Esophagus squamous epithelium (tissue), 4 donors: ENCODE data around the gene NUP133.

Experiments used
- POLR2A ChIP-seq, 4 donors: fragments of 450-650 bp; IDR thresholded peaks; one replicate each; pipeline ENCODE4 v1.6.1; 2017; ENCODE audit warnings: antibody characterized with exemption in 4 of 4, mild to moderate bottlenecking in 4 of 4, moderate library complexity in 3 of 4
- TF ChIP-seq, protein P1 (sequence below), 6 experiments: fragments of 450-650 bp in 4 of 6; fragments of 200-600 bp in 2 of 6; sonication (generic) in 2 of 6; IDR thresholded peaks; one replicate each; pipeline ENCODE4 v1.5.1; 2016 to 2019; ENCODE audit warnings: antibody characterized with exemption in 6 of 6, mild to moderate bottlenecking in 4 of 6, moderate library complexity in 4 of 6

DNA sequence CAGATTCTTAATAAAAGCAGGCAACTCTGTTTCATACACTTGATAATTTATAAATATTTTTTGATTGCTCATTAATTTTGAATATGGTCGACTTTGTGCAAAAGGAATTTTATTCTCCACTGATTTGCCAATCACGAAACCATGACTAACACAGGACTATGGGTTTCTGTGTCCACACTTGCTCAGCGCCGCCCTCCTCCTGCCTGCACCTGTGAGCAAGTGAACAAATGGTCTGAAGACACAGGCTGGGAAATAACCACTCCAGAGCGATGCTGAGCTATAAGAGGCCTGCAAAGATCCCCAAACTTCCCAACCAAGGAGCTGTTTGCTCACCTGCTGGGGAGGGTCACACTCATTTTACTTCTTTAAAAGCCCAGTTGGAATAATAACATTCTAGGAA, 30.8 kb upstream of the NUP133 start:
- TF ChIP-seq, protein P1, sequence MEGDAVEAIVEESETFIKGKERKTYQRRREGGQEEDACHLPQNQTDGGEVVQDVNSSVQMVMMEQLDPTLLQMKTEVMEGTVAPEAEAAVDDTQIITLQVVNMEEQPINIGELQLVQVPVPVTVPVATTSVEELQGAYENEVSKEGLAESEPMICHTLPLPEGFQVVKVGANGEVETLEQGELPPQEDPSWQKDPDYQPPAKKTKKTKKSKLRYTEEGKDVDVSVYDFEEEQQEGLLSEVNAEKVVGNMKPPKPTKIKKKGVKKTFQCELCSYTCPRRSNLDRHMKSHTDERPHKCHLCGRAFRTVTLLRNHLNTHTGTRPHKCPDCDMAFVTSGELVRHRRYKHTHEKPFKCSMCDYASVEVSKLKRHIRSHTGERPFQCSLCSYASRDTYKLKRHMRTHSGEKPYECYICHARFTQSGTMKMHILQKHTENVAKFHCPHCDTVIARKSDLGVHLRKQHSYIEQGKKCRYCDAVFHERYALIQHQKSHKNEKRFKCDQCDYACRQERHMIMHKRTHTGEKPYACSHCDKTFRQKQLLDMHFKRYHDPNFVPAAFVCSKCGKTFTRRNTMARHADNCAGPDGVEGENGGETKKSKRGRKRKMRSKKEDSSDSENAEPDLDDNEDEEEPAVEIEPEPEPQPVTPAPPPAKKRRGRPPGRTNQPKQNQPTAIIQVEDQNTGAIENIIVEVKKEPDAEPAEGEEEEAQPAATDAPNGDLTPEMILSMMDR (IDR thresholded peaks at IDR 0.05) = no peak
- no peak for TF ChIP-seq POLR2A (IDR thresholded peaks at IDR 0.05)
